HepG2 (cell line): ENCODE results near the gene GALNT17. TPM values are rescaled to one million over a fixed set of nuclear protein-coding genes. Genes with fewer than 3 reads are reported as not detected.

Source experiments
- ATAC-seq: fragments of 200-7000 bp; cut with Tn5 transposase; 3 replicates; pipeline ENCODE4 v1.9.1; 2020; ENCODE audit warnings: mild to moderate bottlenecking, moderate library complexity
- BruUV-seq: library from RNA; stranded (reverse); fragments of 400-500 nt; replicated peaks from 2 replicates; lab custom pipeline; 2021; lab: Mats Ljungman, UMichigan
- CTCF ChIA-PET: fragments of 300-600 bp; formaldehyde crosslinking; extraction: SDS; loops from one replicate; lab custom pipeline; 2021; ENCODE audit warnings: low total read pairs, inconsistent platforms, low intra/inter-chr PET ratio; lab: Yijun Ruan, JAX
- POLR2A ChIA-PET: fragments of 350-600 bp; sonication (Branson Sonifier 250); formaldehyde crosslinking; loops from one replicate; lab custom pipeline; 2020; ENCODE audit warnings: antibody characterized with exemption, inconsistent platforms; lab: Yijun Ruan, JAX
- DNase-seq: peaks from one replicate; pipeline ENCODE4 v3.0.0-alpha.2; 2015; ENCODE audit warnings: low spot score
- FAIRE-seq: peaks from 3 replicates; lab custom pipeline; 2011; peaks lifted over from hg19 to GRCh38; lab: Jason Lieb, UNC
- H2AFZ ChIP-seq: one replicate; pipeline ENCODE4 v1.6.1; 2011; ENCODE audit warnings: low read length, inconsistent platforms
- H3K27ac ChIP-seq: fragments of 300-600 bp; 3 replicates; pipeline ENCODE4 v1.8.0; 2011; ENCODE audit warnings: mixed run types, mild to moderate bottlenecking, mixed read lengths, low read length, inconsistent platforms; ENCODE audit not compliant: insufficient read depth; ENCODE audit errors: extremely low read length
- H3K27me3 ChIP-seq, 2 experiments: fragments of 200-600 bp in 1 of 2; 2 replicates in 1 of 2; 3 replicates in 1 of 2; pipeline versions ENCODE4 v1.6.0 to v1.8.0; 2011; ENCODE audit warnings: low read length in 2 of 2, mild to moderate bottlenecking in 2 of 2, moderate library complexity in 2 of 2, inconsistent platforms in 1 of 2; ENCODE audit not compliant: insufficient read depth in 2 of 2, control insufficient read depth in 1 of 2
- H3K36me3 ChIP-seq, 2 experiments: fragments of 200-600 bp in 1 of 2; replicated peaks in 1 of 2; 2 replicates in 1 of 2; 3 replicates in 1 of 2; pipeline versions ENCODE4 v1.5.1 to v1.8.0; 2011; ENCODE audit warnings: low read length in 2 of 2, inconsistent platforms in 1 of 2; ENCODE audit not compliant: insufficient read depth in 2 of 2, control insufficient read depth in 1 of 2
- H3K4me1 ChIP-seq: 2 replicates; pipeline ENCODE4 v1.5.1; 2012; ENCODE audit warnings: low read length, inconsistent platforms; ENCODE audit not compliant: insufficient read depth
- H3K4me2 ChIP-seq: 2 replicates; pipeline ENCODE4 v1.6.0; 2011; ENCODE audit warnings: low read depth, low read length, inconsistent platforms
- H3K4me3 ChIP-seq, 3 experiments: fragments of 200-600 bp in 1 of 3; sonication (generic), shearing (Covaris generic) in 1 of 3; replicated peaks in 1 of 3; 2 replicates each; pipeline ENCODE4 v1.5.1; 2011 to 2016; ENCODE audit warnings: low read length in 3 of 3, inconsistent platforms in 2 of 3, low read depth in 2 of 3, mild to moderate bottlenecking in 2 of 3, control low read depth in 1 of 3, mixed read lengths in 1 of 3; ENCODE audit not compliant: insufficient read depth in 1 of 3
- H3K79me2 ChIP-seq: one replicate; pipeline ENCODE4 v1.6.1; 2011; ENCODE audit warnings: low read length, inconsistent platforms; ENCODE audit not compliant: insufficient read depth
- H3K9ac ChIP-seq: 2 replicates; pipeline ENCODE4 v1.6.0; 2011; ENCODE audit warnings: mild to moderate bottlenecking, low read depth, low read length, inconsistent platforms; ENCODE audit not compliant: insufficient read depth
- H3K9me3 ChIP-seq: 2 replicates; pipeline ENCODE4 v1.5.1; 2012; ENCODE audit warnings: mild to moderate bottlenecking, low read length
- H4K20me1 ChIP-seq: 2 replicates; pipeline ENCODE4 v1.6.0; 2011; ENCODE audit warnings: inconsistent platforms, mild to moderate bottlenecking, low read length, moderate library complexity; ENCODE audit not compliant: insufficient read depth
- ASH2L ChIP-seq: fragments of 300-600, 200-600 bp; sonication (generic); IDR thresholded peaks from 2 replicates; pipeline ENCODE4 v1.7.0; 2017; ENCODE audit warnings: low read depth, mild to moderate bottlenecking, moderate library complexity, mixed read lengths, low read length; ENCODE audit not compliant: insufficient read length
- CEBPZ ChIP-seq: IDR thresholded peaks from 2 replicates; pipeline ENCODE4 v1.6.1; 2012; ENCODE audit warnings: low read length, improper control_type of control experiment
- KDM5A ChIP-seq: fragments of 200-600 bp; sonication (generic); IDR thresholded peaks from 2 replicates; pipeline ENCODE4 v1.7.0; 2018; ENCODE audit warnings: antibody characterized with exemption, mild to moderate bottlenecking, low read length, borderline replicate concordance
- PRDM10 ChIP-seq: sonication (generic); formaldehyde crosslinking; IDR thresholded peaks from 2 replicates; pipeline ENCODE4 v1.4.0; 2020; ENCODE audit warnings: low read depth, missing genetic modification reagents
- ZBTB43 ChIP-seq: sonication (generic); formaldehyde crosslinking; conservative IDR thresholded peaks from 2 replicates; pipeline ENCODE4 v1.4.0; 2020; ENCODE audit warnings: missing genetic modification reagents
- ZBTB46 ChIP-seq: sonication (generic); formaldehyde crosslinking; IDR thresholded peaks from 2 replicates; pipeline ENCODE4 v1.4.0; 2020; ENCODE audit warnings: mild to moderate bottlenecking, missing genetic modification reagents, borderline replicate concordance
- ZNF343 ChIP-seq: sonication (generic); formaldehyde crosslinking; IDR thresholded peaks from 2 replicates; pipeline ENCODE4 v1.4.0; 2020; ENCODE audit warnings: mild to moderate bottlenecking, missing genetic modification reagents
- ZNF512 ChIP-seq: sonication (generic); formaldehyde crosslinking; IDR thresholded peaks from 2 replicates; pipeline ENCODE4 v1.4.0; 2020; ENCODE audit warnings: mild to moderate bottlenecking, missing genetic modification reagents
- WGBS: methylation state at CpG from one replicate; pipeline ENCODE4 v1.1.6; 2017; ENCODE audit warnings: low lambda C conversion rate; 5-methylcytosine and 5-hydroxymethylcytosine counted together
- in situ Hi-C: cut with HindIII; loops from 2 replicates; pipeline ENCODE4 v1.10.0; 2017; ENCODE audit warnings: low pct_unique_long_range_greater_than_20kb; ENCODE audit not compliant: extremely low pct_ligation_motif_present
- intact Hi-C: fragments of 100-400 bp; cut with micrococcal nuclease; formaldehyde crosslinking; loops from one replicate; pipeline ENCODE4 v1.10.0; 2022; ENCODE audit not compliant: unreplicated experiment
- polyA plus RNA-seq, 8 experiments: library from polyadenylated mRNA; depleted of rRNA in 3 of 8; stranded (reverse) in 7 of 8; unstranded in 1 of 8; fragments of >200 nt; fragmentation: Illumina TruSeq in 4 of 8; extraction: Trizol in 4 of 8; gene quantifications; 2 replicates each; pipeline versions ENCODE4 v1.2.1 to v1.2.3, GENCODE V29; 2011 to 2016; ENCODE audit warnings: low read depth in 4 of 8, missing spikeins in 1 of 8, mixed read lengths in 1 of 8; ENCODE audit not compliant: insufficient read depth in 1 of 8
- total RNA-seq, 5 experiments: library from RNA; depleted of rRNA; stranded (reverse); fragments of >200 nt; fragmentation: Illumina TruSeq; extraction: Trizol; gene quantifications; 2 replicates each; pipeline ENCODE4 v1.2.3, GENCODE V29; 2016; ENCODE audit warnings: low read depth in 1 of 5

GALNT17 gene
- total and polyA plus RNA-seq, 2 of the 13 experiments (the other 11 are each of a cell fraction or from before 2014, with no cell fraction given): not detected

GRCh38 chr7:71723859-71724258, 591.9 kb downstream of the GALNT17 start:
- no peak for DNase-seq
- CTCF ChIA-PET: no interaction called here
- no peaks in the 10 kb centered on the region for H3K79me2 ChIP-seq
- H3K36me3 ChIP-seq: no peaks in the 10 kb centered on the region
- H4K20me1 ChIP-seq: no peaks in the 10 kb centered on the region
- no peak overlapping the region for H3K4me2 ChIP-seq
- TF ChIP-seq KDM5A (no peak), ZBTB43 (CRISPR knock-in tag) (no peak), ASH2L (no peak), ZNF512 (CRISPR knock-in tag) (no peak), ZNF343 (no peak), PRDM10 (CRISPR knock-in tag) (no peak), ZBTB46 (CRISPR knock-in tag) (no peak), CEBPZ (no peak)
- TF ChIP-seq, all 625 proteins: peak for 0
- Histone ChIP-seq H3K9me3 (no peaks in the 10 kb centered on the region), H2AFZ (no peak overlapping the region), H3K27ac (no peak overlapping the region), H3K27me3 (no peaks in the 10 kb centered on the region; a peak in 1 of 5 replicates), H3K9ac (no peak overlapping the region), H3K4me1 (no peaks in the 10 kb centered on the region), H3K4me3 (no peak overlapping the region)
- 6% methylated on average over 6 of the region's 7 CpGs for WGBS
- no peak for ATAC-seq
- FAIRE-seq: no peak
- intact Hi-C loops (no loop called here), in situ Hi-C loops (no loop called here)
- POLR2A ChIA-PET: no interaction called here
- no TSS peak for BruUV-seq
